HL-60 (cell line): ENCODE measurements around the gene BLTP2.

ENCODE experiments used
- DNase-seq, 2 experiments: peaks; one replicate each; pipeline ENCODE4 v3.0.0-alpha.2; 2010 to 2020; ENCODE audit warnings: low read depth in 1 of 2, low spot score in 1 of 2
- H3K27ac ChIP-seq: fragments of 250-450 bp; sonication (Bioruptor Pico); replicated peaks from 2 replicates; pipeline ENCODE4 v1.5.1; 2020; ENCODE audit warnings: mild to moderate bottlenecking, moderate library complexity
- H3K27me3 ChIP-seq: fragments of 250-450 bp; sonication (Bioruptor Pico); 2 replicates; pipeline ENCODE4 v1.5.1; 2021; ENCODE audit warnings: mild to moderate bottlenecking, moderate library complexity; ENCODE audit not compliant: insufficient read depth, poor library complexity, severe bottlenecking
- H3K4me3 ChIP-seq: replicated peaks from 2 replicates; pipeline ENCODE4 v1.5.1; 2011; ENCODE audit warnings: mild to moderate bottlenecking, control low read depth, low read length; ENCODE audit not compliant: insufficient read depth
- CTCF ChIP-seq: IDR thresholded peaks from one replicate; pipeline ENCODE4 v1.5.1; 2011; ENCODE audit warnings: low read length, control low read depth, inconsistent platforms; ENCODE audit not compliant: insufficient read depth
- GABPA ChIP-seq: IDR thresholded peaks from 2 replicates; pipeline ENCODE4 v1.6.1; 2012; ENCODE audit warnings: low read depth
- POLR2AphosphoS5 ChIP-seq: IDR thresholded peaks from 2 replicates; pipeline ENCODE4 v1.6.1; 2012; ENCODE audit warnings: low read depth
- REST ChIP-seq: IDR thresholded peaks from 2 replicates; pipeline ENCODE4 v1.6.1; 2012; ENCODE audit warnings: low read depth; ENCODE audit not compliant: insufficient replicate concordance
- SPI1 ChIP-seq: IDR thresholded peaks from 2 replicates; pipeline ENCODE4 v1.6.1; 2012; ENCODE audit warnings: low read depth, mild to moderate bottlenecking, borderline replicate concordance

Gene BLTP2

GRCh38 chr17:28682655-28683054 lies 37.7 kb upstream of the BLTP2 start:
- no peak for TF ChIP-seq SPI1
- no peak for TF ChIP-seq REST
- no peak for TF ChIP-seq POLR2AphosphoS5
- TF ChIP-seq CTCF, result no peak
- no peak for TF ChIP-seq GABPA
- DNase-seq, result no peak
- Histone ChIP-seq H3K27me3 (no peaks in the 10 kb centered on the region), H3K4me3 (no peak overlapping the region), H3K27ac (no peak overlapping the region)

- H3K4me3 ChIP-seq, result no peak overlapping the region
Measured at GRCh38 chr17:28675980-28676379, 31.0 kb upstream of the BLTP2 start.

GRCh38 chr17:28675490-28675889 lies 30.5 kb upstream of the BLTP2 start:
- no peak for TF ChIP-seq GABPA
- TF ChIP-seq REST, result no peak
- no peak for TF ChIP-seq CTCF
- no peak for TF ChIP-seq SPI1
- no peak for DNase-seq
- Histone ChIP-seq H3K27ac (no peak overlapping the region), H3K27me3 (no peaks in the 10 kb centered on the region), H3K4me3 (no peak overlapping the region)

More at GRCh38 chr17:28675980-28676379, 31.0 kb upstream of the BLTP2 start:
- DNase-seq, result no peak
- no peaks in the 10 kb centered on the region for H3K27me3 ChIP-seq
- TF ChIP-seq POLR2AphosphoS5 (no peak), SPI1 (no peak), GABPA (no peak), CTCF (no peak), REST (no peak)
- no peak overlapping the region for H3K27ac ChIP-seq
